Left cardiac atrium (tissue), 4 donors: ENCODE results near the gene PLCB1. TPM values are rescaled to one million over a fixed set of nuclear protein-coding genes. Genes with fewer than 3 reads are reported as not detected.
A peak's percentile ranks its signal among the peaks of the same experiment; 100 is the strongest.
"Not testable (repeated sequence)": the region's sequence is repeated elsewhere in the genome, so short reads cannot be mapped to it uniquely, and the experiment has no call there.

Experiments
- ATAC-seq, 2 donors: fragments of 200-7000 bp; cut with Tn5 transposase; one replicate each; pipeline ENCODE4 v1.9.1; 2020; ENCODE audit warnings: mild to moderate bottlenecking in 2 of 2, moderate library complexity in 2 of 2
- DNase-seq: peaks from one replicate; pipeline ENCODE4 v3.0.0-alpha.2; 2020
- intact Hi-C, 2 donors: fragments of 100-400 bp; cut with DNase I; formaldehyde crosslinking; loops; one replicate each; pipeline versions ENCODE4 v1.14.1 to v1.15.1; 2022 to 2023
- total RNA-seq, 2 donors: library from RNA; stranded (reverse); fragmentation: NEBNext Ultra II Directional; extraction: Animal tissue kit (Norgen Biotek cat#: 25700); gene quantifications; one replicate each; pipeline ENCODE4 v1.2.1, GENCODE V29; 2021
- donor health status: DM: no; HTN: yes; CAD: no.
- donor health status: DM: no; HTN: yes; CAD: no; lungs with severe emphysema.
- donor health status: DM: yes; HTN: yes; CAD: no.
- donor health status: Dilated cardiomyopathy.

Gene PLCB1
- total RNA-seq, 2 donors from 2014 or later: 25.9 to 27.1 TPM

GRCh38 chr20:8339349-8339748 is 207.3 kb downstream of the PLCB1 start:
- ATAC-seq (no peak), DNase-seq (no peak)
- intact Hi-C loops: no loop called here

GRCh38 chr20:8342391-8342790 is 210.3 kb downstream of the PLCB1 start:
- intact Hi-C loops: no loop called here
- ATAC-seq (no peak), DNase-seq (no peak)

GRCh38 chr20:8344106-8344505 is 212.0 kb downstream of the PLCB1 start:
- ATAC-seq (no peak), DNase-seq (no peak)
- intact Hi-C loops: no loop called here

- ATAC-seq (no peak), DNase-seq (no peak)
- intact Hi-C loops: no loop called here
Observed at GRCh38 chr20:8344631-8345030, 212.6 kb downstream of the PLCB1 start.

- ATAC-seq (no peak), DNase-seq (no peak)
- intact Hi-C loops: no loop called here
Observed at GRCh38 chr20:8346700-8347270, 214.7 kb downstream of the PLCB1 start.

- DNase-seq, ATAC-seq, intact Hi-C loops: not testable (repeated sequence)
Observed at GRCh38 chr20:8350225-8350624, 218.2 kb downstream of the PLCB1 start.

GRCh38 chr20:8352486-8352885 is 220.4 kb downstream of the PLCB1 start:
- no peak for DNase-seq
- intact Hi-C loops: no loop called here
- no peak for ATAC-seq

GRCh38 chr20:8353512-8353911 is 221.4 kb downstream of the PLCB1 start:
- DNase-seq (no peak), ATAC-seq (no peak)
- intact Hi-C loops: no loop called here

- no peak for ATAC-seq
- DNase-seq: no peak
- intact Hi-C loops: no loop called here
Observed at GRCh38 chr20:8355453-8355852, 223.4 kb downstream of the PLCB1 start.

GRCh38 chr20:8356806-8357205 is 224.7 kb downstream of the PLCB1 start:
- ATAC-seq (no peak), DNase-seq (no peak)
- intact Hi-C loops: no loop called here

- ATAC-seq (no peak), DNase-seq (no peak)
- intact Hi-C loops: no loop called here
Observed at GRCh38 chr20:8357703-8358102, 225.6 kb downstream of the PLCB1 start.

GRCh38 chr20:8360035-8360434 is 228.0 kb downstream of the PLCB1 start:
- no peak for DNase-seq
- intact Hi-C loops: no loop called here
- no peak for ATAC-seq

GRCh38 chr20:8361006-8361652 is 229.1 kb downstream of the PLCB1 start:
- DNase-seq (no peak), ATAC-seq (peak; percentile 47 to 93)
- intact Hi-C loops: no loop called here

GRCh38 chr20:8361779-8362178 is 229.7 kb downstream of the PLCB1 start:
- ATAC-seq (no peak), DNase-seq (no peak)
- intact Hi-C loops: no loop called here

- intact Hi-C loops: no loop called here
- no peak for ATAC-seq
- DNase-seq: no peak
Observed at GRCh38 chr20:8362457-8362856, 230.4 kb downstream of the PLCB1 start.

- intact Hi-C loops: no loop called here
- DNase-seq: no peak
- no peak for ATAC-seq
Observed at GRCh38 chr20:8363970-8364733, 232.1 kb downstream of the PLCB1 start.

GRCh38 chr20:8364734-8365078 is 232.6 kb downstream of the PLCB1 start:
- DNase-seq (no peak), ATAC-seq (no peak)
- intact Hi-C loops: no loop called here

- intact Hi-C loops: no loop called here
- no peak for DNase-seq
- no peak for ATAC-seq
Observed at GRCh38 chr20:8365634-8366033, 233.6 kb downstream of the PLCB1 start.

- no peak for ATAC-seq
- DNase-seq: no peak
- intact Hi-C loops: no loop called here
Observed at GRCh38 chr20:8366303-8366923, 234.3 kb downstream of the PLCB1 start.

GRCh38 chr20:8367689-8368088 is 235.6 kb downstream of the PLCB1 start:
- ATAC-seq (no peak), DNase-seq (no peak)
- intact Hi-C loops: no loop called here
